GM19455 (cell line): Measurements from ENCODE around the gene KRTAP5-4.

ENCODE experiments used
- ATAC-seq: cut with Tn5 transposase; IDR thresholded peaks from one replicate; pipeline ENCODE4 v1.9.1; 2021; ENCODE audit not compliant: unreplicated experiment

The KRTAP5-4 gene

GRCh38 chr11:1574238-1574932 is 47.6 kb downstream of the KRTAP5-4 start:
- ATAC-seq = no peak

- ATAC-seq = no peak
These were observed 48.1 kb downstream of the KRTAP5-4 start for GRCh38 chr11:1573903-1574237.

- no peak for ATAC-seq
These were observed 48.6 kb downstream of the KRTAP5-4 start for GRCh38 chr11:1573077-1573902.

GRCh38 chr11:1572197-1573076 is 49.5 kb downstream of the KRTAP5-4 start, which contains the start of gene DUSP8:
Gene DUSP8, minus strand, starts transcription at chr11:1572271. Its CDS starts 6,445 bp downstream, at chr11:1565826.
- no peak for ATAC-seq

- ATAC-seq = no peak
These were observed 50.2 kb downstream of the KRTAP5-4 start for GRCh38 chr11:1571760-1572196.
